Esophagus (tissue), 2 donors: ENCODE results near the gene DNER. TPM values are rescaled to one million over a fixed set of nuclear protein-coding genes. Genes with fewer than 3 reads are reported as not detected.
"Not testable (repeated sequence)": the region's sequence is repeated elsewhere in the genome, so short reads cannot be mapped to it uniquely, and the experiment has no call there.

Experiments used
- H3K27ac ChIP-seq, 2 donors: one replicate each; pipeline ENCODE4 v1.5.1; 2013; ENCODE audit warnings: low read depth in 2 of 2, mild to moderate bottlenecking in 2 of 2, inconsistent platforms in 1 of 2, low read length in 1 of 2, moderate library complexity in 1 of 2
- H3K27me3 ChIP-seq, 2 donors: one replicate each; pipeline ENCODE4 v1.6.1; 2013; ENCODE audit warnings: low read length in 2 of 2, control low read depth in 1 of 2, mild to moderate bottlenecking in 1 of 2; ENCODE audit not compliant: insufficient read depth in 2 of 2, control insufficient read depth in 1 of 2
- H3K36me3 ChIP-seq, 2 donors: one replicate each; pipeline ENCODE4 v1.6.1; 2013; ENCODE audit warnings: low read length in 1 of 2; ENCODE audit not compliant: control insufficient read depth in 2 of 2, insufficient read depth in 2 of 2
- H3K4me1 ChIP-seq, 2 donors: one replicate each; pipeline ENCODE4 v1.6.1; 2013; ENCODE audit warnings: low read length in 1 of 2; ENCODE audit not compliant: control insufficient read depth in 2 of 2, insufficient read depth in 2 of 2
- H3K4me3 ChIP-seq, 2 donors: one replicate each; pipeline ENCODE4 v1.5.1; 2013; ENCODE audit warnings: low read length in 2 of 2, mild to moderate bottlenecking in 2 of 2, low read depth in 1 of 2, moderate library complexity in 1 of 2
- H3K9me3 ChIP-seq, 2 donors: one replicate each; pipeline ENCODE4 v1.6.1; 2013; ENCODE audit warnings: mild to moderate bottlenecking in 2 of 2, low read depth in 1 of 2, low read length in 1 of 2, moderate library complexity in 1 of 2; ENCODE audit not compliant: control insufficient read depth in 2 of 2, insufficient read depth in 1 of 2
- WGBS, 2 donors: extraction: QIAGEN DNeasy Blood & Tissue Kit; methylation state at CpG; one replicate each; pipeline ENCODE4 v1.1.7; 2013; 5-methylcytosine and 5-hydroxymethylcytosine counted together
- polyA plus RNA-seq, 2 donors: library from polyadenylated mRNA; stranded (reverse); fragments of 200-250 nt; gene quantifications; one replicate each; pipeline ENCODE4 v1.2.3, GENCODE V29; 2013
- donor health status: healthy with polysubstance abuse.
- donor health status: Bipolar disorder and iron deficiency.

DNER gene
- polyA plus RNA-seq, 2 donors, result 0.24 to 0.29 TPM

DNA sequence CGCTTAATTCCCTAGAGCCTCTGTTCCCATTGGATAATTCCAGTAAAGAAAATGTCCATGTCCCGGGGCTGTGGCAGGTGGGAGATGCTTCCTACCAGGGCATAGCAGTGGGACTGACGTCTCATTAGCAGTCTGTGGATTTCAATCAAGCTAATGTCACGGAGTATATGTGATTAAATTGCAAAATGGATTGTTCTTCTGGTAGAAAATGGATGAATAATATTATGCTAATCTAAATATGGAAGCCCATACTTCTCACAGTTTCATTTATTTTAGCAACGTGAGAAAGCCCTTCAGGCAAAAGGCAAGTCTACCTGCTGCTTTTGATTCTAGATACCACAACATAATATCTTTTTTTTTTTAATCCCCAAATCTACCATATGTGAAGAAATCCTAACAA is 185.5 kb downstream of the DNER start:
- Histone ChIP-seq H3K27me3 (no peaks in the 10 kb centered on the region), H3K36me3 (no peaks in the 10 kb centered on the region), H3K4me3 (no peak overlapping the region), H3K27ac (no peak overlapping the region), H3K4me1 (no peaks in the 10 kb centered on the region), H3K9me3 (no peaks in the 10 kb centered on the region)
- 78 to 82% methylated on average over 5 of the region's 5 CpGs for WGBS, 2 donors

GRCh38 chr2:229526951-229527350 is 187.4 kb downstream of the DNER start:
- WGBS, 2 donors, result 86 to 87% methylated on average over 10 of the region's 10 CpGs
- Histone ChIP-seq H3K27me3 (no peaks in the 10 kb centered on the region), H3K27ac (no peak overlapping the region)

DNA sequence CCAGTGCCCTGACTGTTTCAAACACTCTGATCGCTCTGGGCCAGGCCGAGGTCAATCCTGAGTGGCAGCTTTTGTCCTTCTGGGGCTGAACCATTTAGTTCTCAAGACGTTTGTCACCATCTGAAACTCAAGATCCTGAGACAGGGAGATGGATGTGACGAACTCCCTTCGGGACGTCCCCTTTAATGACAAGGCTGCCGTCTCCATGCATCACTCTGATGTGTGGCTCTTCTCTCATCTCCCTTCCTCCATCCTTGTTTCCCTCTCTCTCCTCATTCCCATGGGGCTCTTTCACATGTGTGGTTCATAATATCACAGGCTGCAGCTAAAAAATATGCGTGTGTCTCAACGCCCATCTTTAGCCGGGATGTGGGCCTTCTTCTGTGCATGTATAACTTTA is 189.6 kb downstream of the DNER start:
- H3K27me3 ChIP-seq, result no peaks in the 10 kb centered on the region
- no peaks in the 10 kb centered on the region for H3K9me3 ChIP-seq
- no peaks in the 10 kb centered on the region for H3K4me1 ChIP-seq
- H3K36me3 ChIP-seq, result no peaks in the 10 kb centered on the region
- H3K4me3 ChIP-seq, result no peak overlapping the region
- no peak overlapping the region for H3K27ac ChIP-seq
- 82 to 84% methylated on average over 10 of the region's 10 CpGs for WGBS, 2 donors

More at GRCh38 chr2:229526951-229527350, 187.4 kb downstream of the DNER start:
- H3K36me3 ChIP-seq, result no peaks in the 10 kb centered on the region
- H3K4me3 ChIP-seq, result no peak overlapping the region
- no peaks in the 10 kb centered on the region for H3K4me1 ChIP-seq
- no peaks in the 10 kb centered on the region for H3K9me3 ChIP-seq

GRCh38 chr2:229523663-229524062 is 190.7 kb downstream of the DNER start:
- Histone ChIP-seq H3K4me3 (no peak overlapping the region), H3K9me3 (no peaks in the 10 kb centered on the region), H3K27me3 (no peaks in the 10 kb centered on the region), H3K4me1 (no peaks in the 10 kb centered on the region), H3K36me3 (no peaks in the 10 kb centered on the region), H3K27ac (no peak overlapping the region)
- WGBS, 2 donors, result 81 to 83% methylated on average over 1 of the region's 1 CpG

GRCh38 chr2:229521576-229521975 is 192.8 kb downstream of the DNER start:
- Histone ChIP-seq H3K36me3 (no peaks in the 10 kb centered on the region), H3K27ac (no peak overlapping the region), H3K4me1 (no peaks in the 10 kb centered on the region), H3K4me3 (no peak overlapping the region), H3K9me3 (no peaks in the 10 kb centered on the region), H3K27me3 (no peaks in the 10 kb centered on the region)

- 51 to 63% methylated on average over 4 of the region's 4 CpGs for WGBS, 2 donors
Observed at GRCh38 chr2:229520691-229521096, 193.7 kb downstream of the DNER start.

GRCh38 chr2:229519655-229520430 is 194.5 kb downstream of the DNER start:
- no peaks in the 10 kb centered on the region for H3K9me3 ChIP-seq
- H3K36me3 ChIP-seq, result no peaks in the 10 kb centered on the region
- no peak overlapping the region for H3K27ac ChIP-seq
- 63 to 73% methylated on average over 11 of the region's 11 CpGs for WGBS, 2 donors
- H3K27me3 ChIP-seq, result no peaks in the 10 kb centered on the region
- H3K4me3 ChIP-seq, result no peak overlapping the region
- H3K4me1 ChIP-seq, result no peaks in the 10 kb centered on the region

More at GRCh38 chr2:229520691-229521096, 193.7 kb downstream of the DNER start:
- no peak overlapping the region for H3K27ac ChIP-seq
- H3K4me3 ChIP-seq, result no peak overlapping the region
- no peaks in the 10 kb centered on the region for H3K27me3 ChIP-seq
- no peaks in the 10 kb centered on the region for H3K4me1 ChIP-seq
- H3K36me3 ChIP-seq, result no peaks in the 10 kb centered on the region
- no peaks in the 10 kb centered on the region for H3K9me3 ChIP-seq

DNA sequence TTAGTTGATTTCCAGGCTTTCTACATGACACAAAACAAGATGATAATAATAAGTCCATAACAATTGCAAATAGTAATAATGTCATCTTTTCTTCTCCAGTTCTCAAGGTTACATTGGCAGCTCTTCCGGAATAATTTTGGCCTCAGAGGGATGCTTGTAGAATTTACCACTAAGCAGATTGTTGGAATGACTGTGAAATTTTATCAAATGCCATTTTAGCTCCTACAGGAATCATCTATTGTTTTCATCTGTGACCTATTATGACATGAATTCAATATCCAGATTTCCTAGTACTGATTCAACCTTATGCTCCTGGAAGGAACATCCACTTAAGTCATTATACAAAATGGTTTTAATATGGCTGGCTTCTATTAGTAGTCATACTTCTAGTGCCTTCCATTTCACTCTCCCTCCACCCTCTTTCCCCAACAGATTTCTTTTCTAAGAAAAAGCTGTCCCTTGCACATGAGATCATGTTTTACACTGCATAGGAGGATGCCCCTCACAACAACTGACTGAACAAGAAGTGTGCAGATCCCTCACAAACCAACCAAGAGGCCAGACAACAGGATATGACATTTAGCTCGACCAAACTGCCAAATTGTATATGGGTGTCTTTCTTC is 200.0 kb downstream of the DNER start:
- H3K27me3 ChIP-seq, result no peaks in the 10 kb centered on the region
- H3K9me3 ChIP-seq, result no peaks in the 10 kb centered on the region
- 59 to 65% methylated on average over 2 of the region's 2 CpGs for WGBS, 2 donors
- no peaks in the 10 kb centered on the region for H3K4me1 ChIP-seq
- H3K36me3 ChIP-seq, result no peaks in the 10 kb centered on the region
- H3K27ac ChIP-seq, result no peak overlapping the region
- H3K4me3 ChIP-seq, result no peak overlapping the region

GRCh38 chr2:229511524-229511923 is 202.8 kb downstream of the DNER start:
- Histone ChIP-seq H3K27ac (no peak overlapping the region), H3K4me1 (no peaks in the 10 kb centered on the region), H3K4me3 (no peak overlapping the region), H3K9me3 (no peaks in the 10 kb centered on the region), H3K27me3 (no peaks in the 10 kb centered on the region), H3K36me3 (no peaks in the 10 kb centered on the region)
- WGBS, 2 donors, result 88 to 93% methylated on average over 1 of the region's 1 CpG

DNA sequence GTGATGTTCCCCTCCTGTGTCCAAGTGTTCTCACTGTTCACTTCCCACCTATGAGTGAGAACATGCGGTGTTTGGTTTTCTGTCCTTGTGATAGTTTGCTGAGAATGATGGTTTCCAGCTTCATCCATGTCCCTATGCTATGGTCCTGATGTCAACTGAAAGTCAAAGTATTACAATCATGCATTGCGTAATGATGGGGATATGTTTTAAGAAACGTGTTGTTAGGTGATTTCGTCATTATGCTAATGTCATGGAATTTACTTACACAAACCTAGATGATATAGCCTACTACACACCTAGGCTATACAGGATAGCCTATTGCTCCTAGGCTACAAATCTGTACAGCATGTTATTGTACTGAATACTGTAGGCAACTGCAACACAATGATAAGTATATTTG is 207.7 kb downstream of the DNER start:
- WGBS, 2 donors, result 79 to 83% methylated on average over 4 of the region's 4 CpGs
- not testable (repeated sequence) for H3K4me1 ChIP-seq, H3K27ac ChIP-seq, H3K36me3 ChIP-seq, H3K4me3 ChIP-seq, H3K9me3 ChIP-seq, H3K27me3 ChIP-seq
